ENCODE measurements around the gene SLC35B2. TPM values are rescaled to one million over a fixed set of nuclear protein-coding genes. Genes with fewer than 3 reads are reported as not detected.
A peak's percentile ranks its signal among the peaks of the same experiment; 100 is the strongest.

SLC35B2 gene
- total RNA-seq, 2 experiments from 2014 or later = 6.4 to 7.0 TPM

GRCh38 chr6:44224029-44224964 is 33.0 kb downstream of the SLC35B2 start:
- H3K27me3 Mint-ChIP-seq = no peaks in the 10 kb centered on the region
- Histone ChIP-seq H3K27me3 (ENCODE audit: control insufficient read depth in 1 of 2, insufficient read depth in 2 of 2, low read length in 2 of 2) (peaks cover under 1 to 1% of the 10 kb centered on the region in 2 experiments), H3K36me3 (ENCODE audit: insufficient read depth, low read length) (no peaks in the 10 kb centered on the region), H3K4me3 (ENCODE audit: low read length) (peak overlapping the region; percentile 55), H3K9me3 (ENCODE audit: control insufficient read depth in 1 of 2, insufficient read depth in 1 of 2, low read length in 2 of 2) (no peaks in the 10 kb centered on the region), H3K4me1 (ENCODE audit: insufficient read depth, low read length) (peaks cover 33% of the 10 kb centered on the region), H3K27ac (ENCODE audit: low read depth in 1 of 2, low read length in 2 of 2) (no peak overlapping the region)
- POLR2A ChIA-PET = interaction anchor here (0.5 to 5.8 kb wide), 6 partner anchors 13 to 52 kb away, joined by 3 to 62 read pairs (median 4); partner anchors contain the start of genes HSP90AB1, SLC35B2 and TMEM151B
- H3K9me3 Mint-ChIP-seq = no peaks in the 10 kb centered on the region
- H3K27ac Mint-ChIP-seq = no peak overlapping the region
- peaks cover 28% of the 10 kb centered on the region for H3K4me1 Mint-ChIP-seq (ENCODE audit: low read depth)
- H3K4me3 Mint-ChIP-seq = peak overlapping the region; percentile 84
- intact Hi-C loops (cut with DNase I, micrococcal nuclease) = loop anchor here (2.0 to 10.0 kb wide), 3 partner anchors 33 to 589 kb away; partner anchors contain the start of genes SLC35B2 (in 2 of the 2), MAD2L1BP (in 1 of the 2), MRPL14 (in 1 of the 2) and TMEM63B (in 1 of the 2)
- DNase-seq = peak in 1 of 14 experiments; percentile 24
- H3K36me3 Mint-ChIP-seq (ENCODE audit: low read depth) = no peaks in the 10 kb centered on the region
- TF ChIP-seq CTCF (IDR thresholded peaks at IDR 0.05) = no peak
- CTCF ChIA-PET = interaction anchor here (0.6 to 1.8 kb wide), 9 partner anchors 11 to 89 kb away, joined by 3 to 7 read pairs (median 4); partner anchors contain the start of genes AARS2, HSP90AB1 and SLC35B2
- no peak for ATAC-seq (ENCODE audit: poor library complexity)

- no peaks in the 10 kb centered on the region for H3K9me3 ChIP-seq (ENCODE audit: control insufficient read depth in 1 of 2, insufficient read depth in 1 of 2, low read length in 2 of 2)
- peak within 1 kb of the TSS; percentile 55 for H3K4me3 ChIP-seq (ENCODE audit: low read length)
- Mint-ChIP-seq H3K4me3 (peak within 1 kb of the TSS; percentile 84), H3K4me1 (ENCODE audit: low read depth) (peaks cover 30% of the 10 kb centered on the region), H3K36me3 (ENCODE audit: low read depth) (no peaks in the 10 kb centered on the region), H3K27me3 (no peaks in the 10 kb centered on the region), H3K27ac (no peak within 1 kb of the TSS), H3K9me3 (no peaks in the 10 kb centered on the region)
- ChIA-PET POLR2A (interaction anchor here (0.5 to 5.8 kb wide), 7 partner anchors 14 to 46 kb away, joined by 3 to 62 read pairs (median 5); partner anchors contain the start of genes HSP90AB1, SLC35B2 and TMEM151B), CTCF (interaction anchor here (0.8 to 1.8 kb wide), 8 partner anchors 11 to 89 kb away, joined by 3 to 7 read pairs (median 4); partner anchors contain the start of genes AARS2, HSP90AB1 and SLC35B2)
- no peaks in the 10 kb centered on the region for H3K36me3 ChIP-seq (ENCODE audit: insufficient read depth, low read length)
- H3K27me3 ChIP-seq (ENCODE audit: control insufficient read depth in 1 of 2, insufficient read depth in 2 of 2, low read length in 2 of 2) = peaks cover 4% of the 10 kb centered on the region in 2 experiments
- ATAC-seq (ENCODE audit: poor library complexity) (peak; percentile 88), DNase-seq (peak; percentile 72 to 92 (median 82))
- H3K27ac ChIP-seq (ENCODE audit: low read depth in 1 of 2, low read length in 2 of 2) = no peak within 1 kb of the TSS
- TF ChIP-seq CTCF (IDR thresholded peaks at IDR 0.05) = no peak
- intact Hi-C loops (cut with DNase I, micrococcal nuclease) = loop anchor here (2.0 to 10.0 kb wide), 4 partner anchors 13 to 589 kb away; partner anchors contain the start of genes SLC35B2 (in 2 of the 2), MAD2L1BP (in 1 of the 2), MRPL14 (in 1 of the 2) and TMEM63B (in 1 of the 2)
- H3K4me1 ChIP-seq (ENCODE audit: insufficient read depth, low read length) = peaks cover 38% of the 10 kb centered on the region
Measured at GRCh38 chr6:44223319-44224028, 33.9 kb downstream of the SLC35B2 start, which contains the start of gene SLC29A1. Gene SLC29A1 (plus strand): TSS chr6:44223595. CDS start chr6:44227314, 3,719 bp downstream.
